GM12878 (cell line): ENCODE measurements around the gene CYS1. TPM values are rescaled to one million over a fixed set of nuclear protein-coding genes. Genes with fewer than 3 reads are reported as not detected.

Experiments
- ATAC-seq: fragments of 200-7000 bp; cut with Tn5 transposase; 3 replicates; pipeline ENCODE4 v1.9.1; 2020; ENCODE audit warnings: mild to moderate bottlenecking, moderate library complexity
- BruUV-seq: library from RNA; stranded (reverse); fragments of 400-500 nt; replicated peaks from 2 replicates; lab custom pipeline; 2021; lab: Mats Ljungman, UMichigan
- CTCF ChIA-PET: fragments of 300-600 bp; sonication (Branson Sonifier 250); formaldehyde crosslinking; extraction: SDS; loops from one replicate; lab custom pipeline; 2021; ENCODE audit warnings: inconsistent platforms; lab: Yijun Ruan, JAX
- POLR2A ChIA-PET: fragments of 350-600 bp; formaldehyde crosslinking; extraction: SDS; loops from one replicate; lab custom pipeline; 2021; ENCODE audit warnings: inconsistent platforms; lab: Charles Lee
- RAD21 ChIA-PET: fragments of 300-600 bp; sonication (Branson Sonifier 250); formaldehyde crosslinking; loops from one replicate; lab custom pipeline; 2023; ENCODE audit warnings: antibody characterized with exemption; ENCODE audit not compliant: unreplicated experiment; lab: Charles Lee
- SMC1A ChIA-PET: fragments of 300-600 bp; sonication (Branson Sonifier 250); formaldehyde crosslinking; loops from one replicate; lab custom pipeline; 2023; ENCODE audit not compliant: unreplicated experiment, uncharacterized antibody; lab: Charles Lee
- DNase-seq: peaks from one replicate; pipeline ENCODE4 v3.0.0-alpha.2; 2011; ENCODE audit warnings: low read depth, low spot score
- FAIRE-seq: peaks from 3 replicates; lab custom pipeline; 2011; peaks lifted over from hg19 to GRCh38; lab: Jason Lieb, UNC
- H2AFZ ChIP-seq: 2 replicates; pipeline ENCODE4 v1.6.0; 2011; ENCODE audit warnings: low read depth, low read length, control low read depth; ENCODE audit not compliant: control insufficient read depth
- H3K27ac ChIP-seq: 2 replicates; pipeline ENCODE4 v1.5.1; 2011; ENCODE audit warnings: control low read depth; ENCODE audit not compliant: control insufficient read depth, insufficient read depth
- H3K27me3 ChIP-seq, 2 experiments: replicated peaks in 1 of 2; 2 replicates each; pipeline versions ENCODE4 v1.6.0 to v1.6.1; 2011; ENCODE audit warnings: low read length in 1 of 2; ENCODE audit not compliant: control insufficient read depth in 2 of 2, insufficient read depth in 2 of 2
- H3K36me3 ChIP-seq, 2 experiments: 2 replicates each; pipeline ENCODE4 v1.5.1; 2011; ENCODE audit warnings: low read length in 1 of 2; ENCODE audit not compliant: control insufficient read depth in 2 of 2, insufficient read depth in 2 of 2
- H3K4me1 ChIP-seq: 2 replicates; pipeline ENCODE4 v1.6.1; 2011; ENCODE audit warnings: mild to moderate bottlenecking, low read length, moderate library complexity, mixed read lengths; ENCODE audit not compliant: control insufficient read depth, insufficient read depth
- H3K4me2 ChIP-seq: 2 replicates; pipeline ENCODE4 v1.6.0; 2011; ENCODE audit warnings: control low read depth; ENCODE audit not compliant: control insufficient read depth, insufficient read depth
- H3K4me3 ChIP-seq: fragments of 200-600 bp; sonication (generic); 2 replicates; pipeline ENCODE4 v1.5.1; 2016
- H3K79me2 ChIP-seq: 2 replicates; pipeline ENCODE4 v1.6.0; 2011; ENCODE audit warnings: low read length; ENCODE audit not compliant: control insufficient read depth, insufficient read depth
- H3K9ac ChIP-seq: 2 replicates; pipeline ENCODE4 v1.8.0; 2011; ENCODE audit warnings: low read length, control low read depth, mixed read lengths; ENCODE audit not compliant: control insufficient read depth, insufficient read depth
- H3K9me3 ChIP-seq: replicated peaks from 3 replicates; pipeline ENCODE4 v1.5.1; 2011; ENCODE audit warnings: mild to moderate bottlenecking, low read length; ENCODE audit not compliant: control insufficient read depth, insufficient read depth
- H4K20me1 ChIP-seq: 2 replicates; pipeline ENCODE4 v1.6.0; 2011; ENCODE audit not compliant: control insufficient read depth, insufficient read depth
- CBX3 ChIP-seq: fragments of 200-600 bp; sonication (generic); IDR thresholded peaks from 2 replicates; pipeline ENCODE4 v1.6.1; 2016; ENCODE audit warnings: low read depth, borderline replicate concordance
- CHD2 ChIP-seq: IDR thresholded peaks from 2 replicates; pipeline ENCODE4 v1.6.1; 2011; ENCODE audit warnings: low read depth, low read length, improper control_type of control experiment, borderline replicate concordance
- EP300 ChIP-seq, 2 experiments: fragments of 150-350 bp in 1 of 2; IDR thresholded peaks; 2 replicates each; pipeline ENCODE4 v1.6.1; 2011 to 2012; ENCODE audit warnings: low read depth in 2 of 2, low read length in 2 of 2, borderline replicate concordance in 1 of 2, improper control_type of control experiment in 1 of 2, inconsistent platforms in 1 of 2; ENCODE audit not compliant: control insufficient read depth in 1 of 2
- ETV6 ChIP-seq, 2 experiments: fragments of 450-650 bp in 1 of 2; IDR thresholded peaks in 1 of 2; conservative IDR thresholded peaks in 1 of 2; 2 replicates each; pipeline ENCODE4 v1.6.1; 2014; ENCODE audit warnings: antibody characterized with exemption in 1 of 2, borderline replicate concordance in 1 of 2, low read depth in 1 of 2, mild to moderate bottlenecking in 1 of 2, moderate library complexity in 1 of 2
- GATAD2B ChIP-seq: fragments of 450-650 bp; conservative IDR thresholded peaks from 2 replicates; pipeline ENCODE4 v1.6.1; 2017; ENCODE audit warnings: low read depth, mild to moderate bottlenecking, moderate library complexity
- HCFC1 ChIP-seq: fragments of 150-350 bp; IDR thresholded peaks from 2 replicates; pipeline ENCODE4 v1.6.1; 2014; ENCODE audit warnings: low read length
- MAX ChIP-seq: IDR thresholded peaks from 2 replicates; pipeline ENCODE4 v1.6.1; 2012; ENCODE audit warnings: low read depth, low read length, improper control_type of control experiment
- POLR2A ChIP-seq: IDR thresholded peaks from 2 replicates; pipeline ENCODE4 v1.6.1; 2011; ENCODE audit warnings: low read depth, mild to moderate bottlenecking, low read length
- RELB ChIP-seq: fragments of 450-650 bp; IDR thresholded peaks from 2 replicates; pipeline ENCODE4 v1.6.1; 2017; ENCODE audit warnings: low read depth, mild to moderate bottlenecking, moderate library complexity
- RFX5 ChIP-seq: IDR thresholded peaks from 2 replicates; pipeline ENCODE4 v1.6.1; 2011; ENCODE audit warnings: low read depth, low read length, improper control_type of control experiment
- SRF ChIP-seq, 2 experiments: IDR thresholded peaks; 2 replicates each; pipeline ENCODE4 v1.6.1; 2011; ENCODE audit warnings: low read depth in 2 of 2, low read length in 2 of 2, mild to moderate bottlenecking in 1 of 2, moderate library complexity in 1 of 2
- STAT1 ChIP-seq: fragments of 450-650 bp; conservative IDR thresholded peaks from 2 replicates; pipeline ENCODE4 v1.6.1; 2014; ENCODE audit warnings: antibody characterized with exemption, mild to moderate bottlenecking
- STAT3 ChIP-seq: IDR thresholded peaks from 2 replicates; pipeline ENCODE4 v1.6.1; 2011; ENCODE audit warnings: low read depth, low read length, improper control_type of control experiment
- ZBTB40 ChIP-seq: fragments of 450-650 bp; IDR thresholded peaks from 2 replicates; pipeline ENCODE4 v1.6.1; 2016; ENCODE audit warnings: mild to moderate bottlenecking, moderate library complexity, borderline replicate concordance
- WGBS: methylation state at CpG from one replicate; pipeline ENCODE4 v1.1.6; 2016; ENCODE audit warnings: low lambda C conversion rate; ENCODE audit not compliant: insufficient replicate concordance, insufficient coverage; ENCODE audit errors: missing lambda C conversion rate; 5-methylcytosine and 5-hydroxymethylcytosine counted together
- in situ Hi-C: fragments of 300-500 bp; cut with MboI; formaldehyde crosslinking; loops from 9 replicates; pipeline ENCODE4 v1.14.3; 2018; ENCODE audit warnings: mixed read lengths
- intact Hi-C: fragments of 100-400 bp; cut with micrococcal nuclease; formaldehyde crosslinking; loops from one replicate; pipeline ENCODE4 v1.14.2; 2022; ENCODE audit not compliant: unreplicated experiment
- polyA plus RNA-seq, 11 experiments: library from polyadenylated mRNA; depleted of rRNA in 4 of 11; unstranded in 6 of 11; stranded (reverse) in 5 of 11; fragments of >200 nt; fragmentation: Nextera tagmentation in 4 of 11; fragmentation: Illumina TruSeq in 1 of 11; extraction: Ambion mirVana in 4 of 11; extraction: Trizol in 1 of 11; gene quantifications; 1 replicate in 1 of 11; 2 replicates in 10 of 11; pipeline versions ENCODE4 v1.2.1 to v1.2.3, GENCODE V29; 2011 to 2016; ENCODE audit warnings: inconsistent platforms in 2 of 11, missing spikeins in 2 of 11, low read depth in 1 of 11
- total RNA-seq, 4 experiments: library from RNA; depleted of rRNA in 3 of 4; stranded (reverse); fragments of >200 nt in 3 of 4; fragmentation: Illumina TruSeq in 1 of 4; extraction: Trizol in 1 of 4; gene quantifications; 2 replicates each; pipeline versions ENCODE4 v1.2.1 to v1.2.3, GENCODE V29; 2013 to 2021
- TF ChIP-seq, protein P1 (sequence below): IDR thresholded peaks from 2 replicates; pipeline ENCODE4 v1.6.1; 2011; ENCODE audit warnings: low read depth, mild to moderate bottlenecking, low read length, moderate library complexity, borderline replicate concordance; ENCODE audit errors: extremely low read depth

The CYS1 gene
- total and polyA plus RNA-seq, 10 of the 15 experiments (the other 5 are each of a cell fraction or from before 2014, with no cell fraction given) = 0.35 to 6.4 (median 2.5) TPM

DNA sequence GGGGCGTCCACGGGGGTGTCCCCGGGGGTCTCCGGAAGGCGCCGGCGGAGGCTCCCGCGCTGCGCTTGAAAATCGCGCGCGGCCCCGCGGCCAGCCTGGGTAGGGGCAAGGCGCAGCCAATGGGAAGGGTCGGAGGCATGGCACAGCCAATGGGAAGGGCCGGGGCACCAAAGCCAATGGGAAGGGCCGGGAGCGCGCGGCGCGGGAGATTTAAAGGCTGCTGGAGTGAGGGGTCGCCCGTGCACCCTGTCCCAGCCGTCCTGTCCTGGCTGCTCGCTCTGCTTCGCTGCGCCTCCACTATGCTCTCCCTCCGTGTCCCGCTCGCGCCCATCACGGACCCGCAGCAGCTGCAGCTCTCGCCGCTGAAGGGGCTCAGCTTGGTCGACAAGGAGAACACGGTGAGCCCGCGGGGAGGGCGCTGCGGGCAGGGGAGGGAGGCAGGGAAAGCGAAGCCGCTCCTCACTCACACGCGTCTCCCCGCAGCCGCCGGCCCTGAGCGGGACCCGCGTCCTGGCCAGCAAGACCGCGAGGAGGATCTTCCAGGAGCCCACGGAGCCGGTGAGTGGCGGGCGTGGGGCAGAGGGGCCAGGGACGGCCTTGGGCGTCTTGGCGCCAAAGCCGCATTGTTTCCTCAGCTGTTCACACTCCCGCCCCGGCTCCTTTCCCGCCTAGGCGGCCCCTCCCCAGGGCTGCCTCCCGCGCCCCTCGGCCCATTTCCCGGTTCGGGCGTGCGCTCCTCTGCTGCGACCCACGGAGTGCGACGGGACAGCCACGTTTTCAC, 42.5 kb upstream of the CYS1 start, which contains the start of gene RRM2:
Gene RRM2, plus strand, starts transcription at position 240 of the 781 bp plus-strand sequence. Its CDS starts 60 bp downstream, at position 300.
- under 1% methylated on average over 49 of the region's 81 CpGs for WGBS
- Histone ChIP-seq H4K20me1 (no peaks in the 10 kb centered on the region), H3K4me1 (peaks cover 5% of the 10 kb centered on the region), H3K4me3 (peak within 1 kb of the TSS; percentile 71), H3K4me2 (peak within 1 kb of the TSS; percentile 95), H3K9me3 (no peaks in the 10 kb centered on the region), H3K27ac (peak within 1 kb of the TSS; percentile 98), H3K27me3 (no peaks in the 10 kb centered on the region), H2AFZ (peak within 1 kb of the TSS; percentile 45), H3K36me3 (peaks cover 6 to 8% of the 10 kb centered on the region in 2 experiments; a peak in 2 of 4 replicates), H3K79me2 (peaks cover 68% of the 10 kb centered on the region), H3K9ac (peak within 1 kb of the TSS; percentile 98)
- no peak for FAIRE-seq
- in situ Hi-C loops (no loop called here), intact Hi-C loops (loop anchor here (2.0 kb wide), 1 partner anchor 50 kb away; no protein-coding TSS in a partner anchor)
- peak; percentile 65 for DNase-seq
- SMC1A ChIA-PET = interaction anchor here (3.3 to 5.2 kb wide), 3 partner anchors 49 to 311 kb away, joined by 31 to 97 read pairs (median 84); no protein-coding TSS in a partner anchor
- BruUV-seq = TSS peak; percentile 55
- POLR2A ChIA-PET = interaction anchor here (1.1 to 4.3 kb wide), 2 partner anchors 33 to 287 kb away, joined by 3 to 31 read pairs; no protein-coding TSS in a partner anchor
- ATAC-seq = peak; percentile 81
- RAD21 ChIA-PET = interaction anchor here (1.3 to 13.8 kb wide), 6 partner anchors 32 to 322 kb away, joined by 3 to 181 read pairs (median 38); partner anchors contain the start of gene CYS1
- CTCF ChIA-PET = interaction anchor here (1.5 to 5.5 kb wide), 7 partner anchors 43 to 323 kb away, joined by 3 to 151 read pairs (median 24); partner anchors contain the start of gene CYS1
- TF ChIP-seq GATAD2B (peak; percentile 94; the same call in 1 of the 2 replicates), ZBTB40 (no peak), POLR2A (peak; percentile 99), STAT1 (no peak), ETV6 (conservative IDR thresholded peaks at IDR 0.05 in 1 of 2, IDR thresholded peaks at IDR 0.05 in 1 of 2; ENCODE audit: borderline replicate concordance in 1 of 2, low read depth in 1 of 2) (no peak), EP300 (IDR thresholded peaks at IDR 0.05; ENCODE audit: borderline replicate concordance in 1 of 2, control insufficient read depth in 1 of 2, low read depth in 2 of 2, low read length in 2 of 2) (no peak), MAX (peak; percentile 43; the same call in 1 of the 2 replicates), CBX3 (no peak), CHD2 (peak; percentile 93), STAT3 (no peak), RELB (no peak), SRF (IDR thresholded peaks at IDR 0.05; ENCODE audit: low read depth in 2 of 2, low read length in 2 of 2) (no peak), RFX5 (no peak), HCFC1 (no peak)
- TF ChIP-seq, protein P1, sequence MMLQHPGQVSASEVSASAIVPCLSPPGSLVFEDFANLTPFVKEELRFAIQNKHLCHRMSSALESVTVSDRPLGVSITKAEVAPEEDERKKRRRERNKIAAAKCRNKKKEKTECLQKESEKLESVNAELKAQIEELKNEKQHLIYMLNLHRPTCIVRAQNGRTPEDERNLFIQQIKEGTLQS = no peak
